ENCODE measurements around the gene TP53AIP1. TPM values are rescaled to one million over a fixed set of nuclear protein-coding genes. Genes with fewer than 3 reads are reported as not detected.

The TP53AIP1 gene
- total and polyA plus RNA-seq, 10 of the 15 experiments (the other 5 are each of a cell fraction or from before 2014, with no cell fraction given), result 0.01 TPM; not detected in 9

DNA sequence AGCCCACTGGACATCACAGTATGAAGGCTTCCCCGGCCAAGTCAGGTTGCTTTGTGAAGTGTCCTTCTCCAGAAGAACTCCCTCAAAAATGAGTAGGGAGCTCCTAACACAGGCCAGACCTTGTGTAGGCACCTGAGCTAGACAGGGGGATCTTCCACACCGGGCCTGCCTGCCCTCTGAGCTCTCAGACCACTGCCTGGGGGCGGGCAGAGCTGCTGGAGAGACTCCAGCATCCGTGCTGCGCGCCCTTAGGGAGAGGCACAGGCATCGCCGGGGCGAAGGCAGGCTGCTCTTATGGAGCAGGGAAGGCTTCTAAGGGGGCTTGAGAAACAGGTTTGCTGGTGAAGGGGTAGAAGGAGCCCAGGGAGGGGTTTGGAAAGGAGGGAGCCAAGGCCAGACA, 47.1 kb downstream of the TP53AIP1 start:
- ChIA-PET SMC1A (ENCODE audit: uncharacterized antibody, unreplicated experiment) (no interaction called here), POLR2A (no interaction called here), CTCF (interaction anchor here (1.8 kb wide), 1 partner anchor 11 kb away, joined by 6 read pairs; no protein-coding TSS in a partner anchor), RAD21 (ENCODE audit: unreplicated experiment) (no interaction called here)
- BruUV-seq (replicated peaks), result no TSS peak
- H3K79me2 ChIP-seq (ENCODE audit: control insufficient read depth, insufficient read depth, low read length), result no peaks in the 10 kb centered on the region
- peaks cover 6% of the 10 kb centered on the region for H3K4me1 ChIP-seq (ENCODE audit: control insufficient read depth, insufficient read depth, low read length)
- intact Hi-C loops (cut with micrococcal nuclease; ENCODE audit: unreplicated experiment) (no loop called here), in situ Hi-C loops (cut with MboI) (no loop called here)
- no peaks in the 10 kb centered on the region for H3K36me3 ChIP-seq (ENCODE audit: control insufficient read depth in 2 of 2, insufficient read depth in 2 of 2, low read length in 1 of 2)
- no peak overlapping the region for H3K9ac ChIP-seq (ENCODE audit: control insufficient read depth, insufficient read depth, low read length)
- H4K20me1 ChIP-seq (ENCODE audit: control insufficient read depth, insufficient read depth), result no peaks in the 10 kb centered on the region
- TF ChIP-seq MEF2B (IDR thresholded peaks at IDR 0.05; ENCODE audit: partially characterized antibody, poor library complexity, severe bottlenecking) (no peak), NFYA (IDR thresholded peaks at IDR 0.05; ENCODE audit: borderline replicate concordance, low read depth, low read length) (no peak), TCF12 (IDR thresholded peaks at IDR 0.05; ENCODE audit: low read depth, low read length) (no peak), BRCA1 (IDR thresholded peaks at IDR 0.05; ENCODE audit: low read depth, low read length) (no peak), NFXL1 (IDR thresholded peaks at IDR 0.05; ENCODE audit: borderline replicate concordance) (no peak), SMC3 (IDR thresholded peaks at IDR 0.05; ENCODE audit: borderline replicate concordance, low read length) (no peak), KLF5 (IDR thresholded peaks at IDR 0.05; ENCODE audit: partially characterized antibody) (no peak), STAT3 (IDR thresholded peaks at IDR 0.05; ENCODE audit: low read depth, low read length) (no peak), EP300 (IDR thresholded peaks at IDR 0.05; ENCODE audit: borderline replicate concordance in 1 of 2, control insufficient read depth in 1 of 2, low read depth in 2 of 2, low read length in 2 of 2) (no peak), RFX5 (IDR thresholded peaks at IDR 0.05; ENCODE audit: low read depth, low read length) (no peak), CHD1 (IDR thresholded peaks at IDR 0.05; ENCODE audit: low read depth, low read length) (no peak)
- TF ChIP-seq, protein P1, sequence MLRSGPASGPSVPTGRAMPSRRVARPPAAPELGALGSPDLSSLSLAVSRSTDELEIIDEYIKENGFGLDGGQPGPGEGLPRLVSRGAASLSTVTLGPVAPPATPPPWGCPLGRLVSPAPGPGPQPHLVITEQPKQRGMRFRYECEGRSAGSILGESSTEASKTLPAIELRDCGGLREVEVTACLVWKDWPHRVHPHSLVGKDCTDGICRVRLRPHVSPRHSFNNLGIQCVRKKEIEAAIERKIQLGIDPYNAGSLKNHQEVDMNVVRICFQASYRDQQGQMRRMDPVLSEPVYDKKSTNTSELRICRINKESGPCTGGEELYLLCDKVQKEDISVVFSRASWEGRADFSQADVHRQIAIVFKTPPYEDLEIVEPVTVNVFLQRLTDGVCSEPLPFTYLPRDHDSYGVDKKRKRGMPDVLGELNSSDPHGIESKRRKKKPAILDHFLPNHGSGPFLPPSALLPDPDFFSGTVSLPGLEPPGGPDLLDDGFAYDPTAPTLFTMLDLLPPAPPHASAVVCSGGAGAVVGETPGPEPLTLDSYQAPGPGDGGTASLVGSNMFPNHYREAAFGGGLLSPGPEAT (IDR thresholded peaks at IDR 0.05; ENCODE audit: low read depth), result no peak
- TF ChIP-seq, protein P2, sequence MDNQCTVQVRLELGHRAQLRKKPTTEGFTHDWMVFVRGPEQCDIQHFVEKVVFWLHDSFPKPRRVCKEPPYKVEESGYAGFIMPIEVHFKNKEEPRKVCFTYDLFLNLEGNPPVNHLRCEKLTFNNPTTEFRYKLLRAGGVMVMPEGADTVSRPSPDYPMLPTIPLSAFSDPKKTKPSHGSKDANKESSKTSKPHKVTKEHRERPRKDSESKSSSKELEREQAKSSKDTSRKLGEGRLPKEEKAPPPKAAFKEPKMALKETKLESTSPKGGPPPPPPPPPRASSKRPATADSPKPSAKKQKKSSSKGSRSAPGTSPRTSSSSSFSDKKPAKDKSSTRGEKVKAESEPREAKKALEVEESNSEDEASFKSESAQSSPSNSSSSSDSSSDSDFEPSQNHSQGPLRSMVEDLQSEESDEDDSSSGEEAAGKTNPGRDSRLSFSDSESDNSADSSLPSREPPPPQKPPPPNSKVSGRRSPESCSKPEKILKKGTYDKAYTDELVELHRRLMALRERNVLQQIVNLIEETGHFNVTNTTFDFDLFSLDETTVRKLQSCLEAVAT (IDR thresholded peaks at IDR 0.05), result no peak
- DNase-seq (ENCODE audit: low read depth, low spot score) (no peak), ATAC-seq (no peak), FAIRE-seq (no peak)
- H3K27ac ChIP-seq (ENCODE audit: control insufficient read depth, insufficient read depth), result no peak overlapping the region
- H3K4me2 ChIP-seq (ENCODE audit: control insufficient read depth, insufficient read depth), result no peak overlapping the region
- no peaks in the 10 kb centered on the region for H3K9me3 ChIP-seq (replicated peaks; ENCODE audit: control insufficient read depth, insufficient read depth, low read length)
- WGBS (ENCODE audit: insufficient coverage, insufficient replicate concordance, low lambda C conversion rate, missing lambda C conversion rate), result 67% methylated on average over 9 of the region's 9 CpGs
- no peak overlapping the region for H3K4me3 ChIP-seq
- no peak overlapping the region for H2AFZ ChIP-seq (ENCODE audit: control insufficient read depth, low read depth, low read length)
- H3K27me3 ChIP-seq (replicated peaks in 1 of 2; ENCODE audit: control insufficient read depth in 2 of 2, insufficient read depth in 2 of 2, low read length in 1 of 2), result peaks cover 2 to 9% of the 10 kb centered on the region in 2 experiments; a peak in 3 of 4 replicates

Measured in GM12878 (cell line).